ENCODE data around the gene DHRSX.
"Not testable (repeated sequence)": the region's sequence is repeated elsewhere in the genome, so short reads cannot be mapped to it uniquely, and the experiment has no call there.

DHRSX gene

DNA sequence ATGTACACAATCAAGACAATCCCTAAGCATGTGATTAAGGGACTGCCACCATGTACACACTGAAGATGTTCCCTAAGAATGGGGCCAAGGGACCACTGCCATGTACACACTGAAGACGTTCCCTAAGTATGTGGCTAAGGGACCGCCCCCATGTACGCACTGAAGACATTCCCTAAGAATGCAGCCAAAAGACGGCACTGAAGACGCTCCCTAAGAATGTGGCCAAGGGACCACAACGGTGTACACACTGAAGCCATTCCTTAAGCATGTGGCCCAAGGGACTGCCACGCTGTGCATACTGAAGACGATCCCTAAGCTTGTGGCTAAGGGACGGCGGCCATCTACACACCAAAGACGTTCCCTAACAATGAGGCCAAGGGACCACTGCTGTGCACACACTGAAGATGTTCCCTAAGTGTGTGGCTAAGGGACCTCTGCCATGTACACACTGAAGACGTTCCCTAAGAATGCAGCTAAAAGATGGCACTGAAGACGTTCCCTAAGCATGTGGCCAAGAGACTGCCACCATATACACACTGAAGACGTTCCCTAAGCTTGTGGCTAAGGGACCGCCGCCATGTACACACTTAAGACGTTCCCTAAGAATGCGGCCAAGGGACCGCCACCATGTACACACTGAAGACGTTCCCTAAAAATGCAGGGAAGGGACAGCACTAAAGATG is 26.4 kb downstream of the DHRSX start:
- no peak for DNase-seq (ENCODE audit: low spot score)

GRCh38 chrX:2473064-2473463 is 27.7 kb downstream of the DHRSX start:
- not testable (repeated sequence) for DNase-seq (ENCODE audit: low spot score)

DNA sequence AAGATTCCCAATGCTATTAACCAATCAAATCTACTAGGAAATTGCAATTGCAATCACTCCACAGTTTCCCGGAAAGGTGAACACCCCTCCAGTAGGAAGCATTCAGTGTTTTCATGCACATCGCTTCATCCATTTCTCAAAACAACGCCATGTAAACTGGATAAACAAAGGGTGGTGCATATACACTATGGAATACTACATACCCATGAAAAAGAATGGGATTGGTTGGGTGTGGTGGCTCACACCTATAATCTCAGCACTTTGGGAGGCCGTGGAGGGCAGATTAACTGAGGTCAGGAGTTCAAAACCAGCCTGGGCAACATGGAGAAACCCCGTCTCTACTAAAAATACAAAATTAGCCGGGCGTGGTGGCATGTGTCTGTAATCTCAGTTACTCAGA is 29.1 kb downstream of the DHRSX start:
- no peak for DNase-seq (ENCODE audit: low spot score)

DNA sequence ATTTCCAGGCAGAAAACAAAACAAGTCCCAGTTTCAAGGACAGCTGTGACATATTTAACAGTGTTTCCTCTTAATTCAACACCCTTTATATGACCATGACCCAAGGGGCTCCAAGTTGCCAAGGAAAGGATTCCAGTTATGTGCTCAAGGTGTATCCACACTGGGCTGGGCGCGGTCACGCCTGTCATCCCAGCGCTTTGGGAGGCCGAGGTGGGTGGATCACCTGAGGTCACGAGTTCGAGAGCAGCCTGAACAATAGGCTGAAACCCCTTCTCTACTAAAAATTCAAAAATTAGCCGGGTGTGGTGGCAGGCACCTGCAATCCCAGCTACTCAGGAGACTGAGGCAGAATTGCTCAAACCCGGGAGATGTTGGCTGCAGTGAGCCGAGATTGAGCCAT is 29.6 kb downstream of the DHRSX start:
- DNase-seq (ENCODE audit: low spot score), result not testable (repeated sequence)

- not testable (repeated sequence) for DNase-seq (ENCODE audit: low spot score)
These were observed 30.9 kb downstream of the DHRSX start for GRCh38 chrX:2469852-2470251.

GRCh38 chrX:2469196-2469685 is 31.5 kb downstream of the DHRSX start:
- DNase-seq (ENCODE audit: low spot score), result no peak

- no peak for DNase-seq (ENCODE audit: low spot score)
These were observed 32.2 kb downstream of the DHRSX start for GRCh38 chrX:2468261-2469195.

GRCh38 chrX:2466876-2467656 is 33.7 kb downstream of the DHRSX start:
- no peak for DNase-seq (ENCODE audit: low spot score)

DNA sequence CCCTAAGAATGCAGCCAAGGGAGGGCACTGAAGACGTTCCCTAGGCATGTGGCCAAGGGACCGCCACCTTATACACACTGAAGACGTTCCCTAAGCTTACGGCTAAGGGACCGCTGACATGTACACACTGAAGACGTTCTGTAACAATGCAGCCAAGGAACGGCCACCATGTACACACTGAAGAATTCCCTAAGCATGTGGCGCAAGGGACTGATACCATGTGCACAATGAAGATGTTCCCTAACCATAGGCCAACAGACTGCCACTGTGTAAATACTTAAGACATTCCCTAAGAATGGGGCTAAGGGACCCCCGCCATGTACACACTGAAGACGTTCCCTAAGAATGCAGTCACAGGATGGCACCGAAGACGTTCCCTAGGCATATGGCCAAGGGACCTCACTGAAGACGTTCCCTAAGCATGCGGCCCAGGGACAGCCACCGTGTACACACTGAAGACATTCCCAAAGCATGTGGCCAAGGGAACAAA is 36.1 kb downstream of the DHRSX start:
- DNase-seq (ENCODE audit: low spot score), result no peak

DNA sequence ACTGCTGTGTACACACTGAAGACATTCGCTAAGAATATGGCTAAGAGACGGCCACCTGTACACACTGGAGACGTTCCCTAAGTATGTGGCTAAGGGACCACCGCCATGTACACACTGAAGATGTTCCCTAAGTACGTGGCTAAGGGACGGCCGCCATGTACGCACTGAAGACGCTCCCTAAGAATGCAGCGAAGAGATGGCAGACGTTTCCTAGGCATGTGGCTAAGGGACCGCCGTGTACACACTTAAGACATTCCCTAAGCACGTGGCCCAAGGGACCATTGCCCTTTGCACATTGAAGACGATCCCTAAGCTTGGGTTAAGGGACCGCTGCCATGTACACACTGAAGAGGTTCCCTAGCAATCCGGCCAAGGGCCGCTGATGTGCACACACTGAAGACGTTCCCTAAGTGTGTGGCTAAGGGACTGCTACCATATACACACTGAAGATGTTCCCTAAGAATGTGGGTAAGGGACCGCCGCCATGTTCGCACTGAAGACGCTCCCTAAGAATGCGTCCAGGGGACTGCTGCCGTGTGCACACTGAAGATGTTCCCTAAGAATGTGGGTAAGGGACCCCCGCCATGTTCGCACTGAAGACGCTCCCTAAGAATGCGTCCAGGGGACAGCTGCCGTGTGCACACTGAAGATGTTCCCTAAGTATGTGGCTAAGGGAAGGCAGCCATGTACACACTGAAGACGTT is 36.7 kb downstream of the DHRSX start:
- DNase-seq (ENCODE audit: low spot score), result no peak

- not testable (repeated sequence) for DNase-seq (ENCODE audit: low spot score)
These were observed 37.3 kb downstream of the DHRSX start for GRCh38 chrX:2463481-2463880.

DNA sequence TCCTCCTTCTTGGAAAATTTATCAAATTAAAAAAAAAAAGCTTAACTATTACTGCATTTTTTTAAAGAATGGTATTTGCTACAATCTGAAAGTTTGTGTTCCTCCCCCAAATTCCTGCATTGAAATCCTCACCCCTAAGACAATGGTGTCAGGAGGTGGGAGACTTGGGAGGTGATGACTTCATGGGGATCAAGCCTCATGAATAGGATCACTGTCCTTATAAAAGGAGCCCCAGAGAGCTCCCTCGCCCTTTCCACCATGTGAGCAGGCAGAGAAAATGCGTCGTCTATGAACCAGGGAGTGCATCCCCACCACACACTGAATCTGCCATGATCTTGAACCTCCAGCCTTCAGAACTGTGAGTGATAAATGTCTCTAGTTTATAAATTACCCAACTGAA is 38.0 kb downstream of the DHRSX start:
- no peak for DNase-seq (ENCODE audit: low spot score)

DNA sequence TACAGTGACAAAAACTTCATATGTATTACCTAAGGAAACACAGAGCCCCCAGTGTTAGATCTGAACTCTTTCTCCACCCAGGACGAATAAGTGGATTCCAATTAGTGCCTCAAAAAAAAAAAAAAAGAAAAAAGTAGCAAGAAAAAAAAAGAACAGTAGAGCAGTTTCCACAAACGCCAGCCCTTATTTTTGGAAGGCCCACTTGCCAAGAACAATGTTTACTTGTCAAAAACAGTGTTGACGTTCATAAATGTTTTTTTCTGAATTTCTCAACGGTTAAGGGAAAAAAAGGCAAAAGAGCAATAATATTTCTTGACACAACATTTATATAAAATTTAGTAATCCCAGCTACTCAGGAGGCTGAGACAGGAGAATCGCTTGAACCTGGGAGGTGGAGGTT is 38.7 kb downstream of the DHRSX start:
- DNase-seq (ENCODE audit: low spot score), result no peak

DNA sequence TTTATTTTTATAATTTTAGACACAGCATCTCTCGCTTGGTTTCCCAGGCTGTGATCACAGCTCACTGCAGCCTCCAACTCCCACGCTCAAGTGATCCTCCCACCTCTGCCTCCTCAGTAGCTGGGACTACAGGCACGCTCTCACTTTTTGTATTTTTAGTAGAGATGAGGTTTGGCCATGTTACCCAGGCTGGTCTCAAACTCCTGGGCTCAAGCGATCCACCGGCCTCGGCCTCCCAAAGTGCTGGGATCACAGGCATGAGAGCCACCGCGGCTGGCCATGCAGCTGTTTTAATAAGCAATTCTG is 39.1 kb downstream of the DHRSX start:
- no peak for DNase-seq (ENCODE audit: low spot score)

DNA sequence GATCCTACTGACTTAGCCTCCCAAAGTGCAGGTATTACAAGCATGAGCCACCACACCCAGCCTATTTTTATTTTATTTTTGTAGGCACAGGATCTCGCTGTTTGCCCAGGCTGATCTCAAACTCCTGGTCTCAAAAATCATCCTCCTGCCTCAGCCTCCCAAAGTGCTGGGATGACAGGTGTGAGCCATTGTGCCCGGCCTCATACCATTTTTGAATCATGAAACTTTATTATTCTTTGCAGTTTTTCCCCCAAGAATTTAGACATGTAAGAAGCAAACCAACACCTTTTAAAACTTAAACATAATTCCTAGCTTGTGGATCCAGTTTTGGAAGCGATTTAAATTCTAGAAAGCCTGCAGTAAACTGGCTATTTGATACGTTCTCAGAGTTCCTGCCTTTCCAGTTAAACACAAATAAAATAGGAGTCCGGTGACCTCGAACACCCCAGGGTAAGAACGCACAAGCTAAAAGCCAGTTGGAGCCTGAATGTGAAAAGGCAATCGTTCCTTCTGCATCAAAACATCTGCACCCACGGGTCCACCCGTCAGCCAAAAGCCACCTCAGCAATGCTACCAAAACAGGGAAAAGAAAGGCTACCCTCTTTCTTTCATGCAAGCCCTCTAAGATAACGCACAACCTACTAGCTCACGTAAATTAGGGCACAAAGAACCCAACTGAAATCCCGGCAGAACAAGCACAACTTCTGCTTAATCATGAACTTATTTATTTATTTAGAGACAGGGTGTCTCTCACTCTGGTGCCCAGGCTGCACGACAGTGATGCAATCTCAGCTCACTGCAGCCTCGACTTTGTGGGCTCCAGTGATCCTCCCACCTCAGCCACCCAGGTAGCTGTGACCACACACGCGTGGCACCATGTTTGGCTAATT is 39.7 kb downstream of the DHRSX start:
- not testable (repeated sequence) for DNase-seq (ENCODE audit: low spot score)

- not testable (repeated sequence) for DNase-seq (ENCODE audit: low spot score)
These were observed 40.7 kb downstream of the DHRSX start for GRCh38 chrX:2460048-2460447.

DNA sequence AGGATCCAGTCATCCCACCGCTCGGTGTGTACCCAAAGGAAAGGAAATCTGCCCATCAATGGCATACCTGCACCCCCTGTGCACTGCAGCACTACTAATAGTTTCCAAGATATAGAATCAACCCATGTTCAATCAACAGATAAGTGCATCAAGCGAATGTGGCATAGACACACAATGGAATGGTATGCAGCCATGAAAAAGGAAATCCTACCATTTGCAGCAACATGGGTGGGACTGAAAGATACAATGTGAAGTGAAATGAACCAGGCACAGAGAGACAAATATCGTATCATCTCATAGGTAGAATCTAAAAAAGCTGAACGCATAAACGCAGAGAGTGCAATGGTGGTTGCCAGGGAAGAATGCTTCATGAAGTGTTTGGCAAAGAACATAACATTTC is 42.5 kb downstream of the DHRSX start:
- no peak for DNase-seq (ENCODE audit: low spot score)

DNA sequence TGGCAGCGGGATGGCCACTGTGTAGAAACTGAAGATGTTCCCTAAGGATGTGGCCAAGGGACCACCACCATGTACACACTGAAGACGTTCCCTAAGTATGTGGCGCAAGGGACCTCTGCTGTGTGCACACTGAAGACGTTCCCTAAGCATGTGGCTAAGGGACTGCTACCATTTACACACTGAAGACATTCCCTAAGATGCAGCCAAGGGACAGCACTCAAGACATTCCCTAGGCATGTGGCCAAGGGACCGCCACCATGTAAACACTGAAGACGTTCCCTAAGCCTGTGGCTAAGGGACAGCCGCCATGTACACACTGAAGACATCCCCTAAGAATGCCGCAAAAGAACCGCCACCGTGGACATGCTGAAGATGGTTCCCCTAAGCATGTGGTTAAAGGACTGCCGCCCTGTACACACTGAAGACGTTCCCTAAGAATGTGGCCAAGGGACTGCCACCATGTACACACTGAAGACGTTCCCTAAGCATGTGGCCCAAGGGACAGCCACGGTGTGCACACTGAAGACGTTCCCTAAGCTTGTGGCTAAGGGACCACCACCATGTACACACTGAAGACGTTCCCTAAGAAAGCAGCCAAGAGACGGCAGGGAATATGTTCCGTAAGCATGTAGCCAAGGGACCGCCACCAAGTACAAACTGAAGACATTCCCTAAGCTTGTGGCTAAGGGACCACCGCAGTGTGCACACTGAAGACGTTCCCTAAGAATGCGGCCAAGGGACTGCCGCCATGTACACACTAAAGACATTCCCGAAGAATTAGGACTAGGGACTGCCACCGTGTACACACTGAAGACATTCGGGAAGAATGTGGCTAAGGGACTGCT is 43.3 kb downstream of the DHRSX start:
- no peak for DNase-seq (ENCODE audit: low spot score)

GRCh38 chrX:2456091-2456490 is 44.7 kb downstream of the DHRSX start:
- DNase-seq (ENCODE audit: low spot score), result not testable (repeated sequence)

- DNase-seq (ENCODE audit: low spot score), result not testable (repeated sequence)
These were observed 46.2 kb downstream of the DHRSX start for GRCh38 chrX:2454620-2455019.
